ENCODE results near the gene MLIP. TPM values are rescaled to one million over a fixed set of nuclear protein-coding genes. Genes with fewer than 3 reads are reported as not detected.

The MLIP gene
- polyA plus RNA-seq, 2 of the 4 experiments (the other 2 are of a cell fraction): 0.08 TPM; not detected in 1

DNA sequence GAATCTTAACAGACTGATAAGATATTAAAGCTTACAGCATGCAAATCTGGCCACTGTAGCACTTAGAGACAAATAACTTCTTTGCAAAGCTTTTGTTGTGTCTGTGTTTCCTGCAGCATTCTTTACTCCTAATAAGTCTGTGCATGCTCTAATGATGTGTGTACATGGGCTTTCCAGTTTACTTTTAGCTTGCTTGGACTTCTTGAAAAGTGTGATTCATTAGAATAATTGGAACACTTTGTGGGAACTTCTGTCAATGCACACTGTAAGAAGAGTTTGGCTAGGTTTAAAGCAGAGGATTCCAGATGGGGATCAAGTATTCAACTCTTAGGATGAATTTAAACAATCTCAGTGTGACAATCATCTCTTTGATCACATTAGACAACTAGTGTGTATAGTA, 174.9 kb downstream of the MLIP start:
- peaks cover 12% of the 10 kb centered on the region; the same call in 2 of the 3 replicates for H3K4me1 ChIP-seq
- no peak for TF ChIP-seq MYC (IDR thresholded peaks at IDR 0.05; ENCODE audit: borderline replicate concordance, low read length)
- TF ChIP-seq MAFK (IDR thresholded peaks at IDR 0.05; ENCODE audit: partially characterized antibody): no peak
- TF ChIP-seq FOSB (CRISPR knock-in tag; IDR thresholded peaks at IDR 0.05): no peak
- TF ChIP-seq CHD2 (IDR thresholded peaks at IDR 0.05; ENCODE audit: low read length, partially characterized antibody): no peak
- TF ChIP-seq, protein P1, sequence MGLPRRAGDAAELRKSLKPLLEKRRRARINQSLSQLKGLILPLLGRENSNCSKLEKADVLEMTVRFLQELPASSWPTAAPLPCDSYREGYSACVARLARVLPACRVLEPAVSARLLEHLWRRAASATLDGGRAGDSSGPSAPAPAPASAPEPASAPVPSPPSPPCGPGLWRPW (IDR thresholded peaks at IDR 0.05): no peak
- TF ChIP-seq, protein P2, sequence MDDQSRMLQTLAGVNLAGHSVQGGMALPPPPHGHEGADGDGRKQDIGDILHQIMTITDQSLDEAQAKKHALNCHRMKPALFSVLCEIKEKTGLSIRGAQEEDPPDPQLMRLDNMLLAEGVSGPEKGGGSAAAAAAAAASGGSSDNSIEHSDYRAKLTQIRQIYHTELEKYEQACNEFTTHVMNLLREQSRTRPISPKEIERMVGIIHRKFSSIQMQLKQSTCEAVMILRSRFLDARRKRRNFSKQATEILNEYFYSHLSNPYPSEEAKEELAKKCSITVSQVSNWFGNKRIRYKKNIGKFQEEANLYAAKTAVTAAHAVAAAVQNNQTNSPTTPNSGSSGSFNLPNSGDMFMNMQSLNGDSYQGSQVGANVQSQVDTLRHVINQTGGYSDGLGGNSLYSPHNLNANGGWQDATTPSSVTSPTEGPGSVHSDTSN (IDR thresholded peaks at IDR 0.05): no peak
- TF ChIP-seq ZSCAN20 (CRISPR knock-in tag; IDR thresholded peaks at IDR 0.05): no peak
- no peak for TF ChIP-seq CBX2 (IDR thresholded peaks at IDR 0.05; ENCODE audit: borderline replicate concordance, low read depth)
- TF ChIP-seq GATA3 (IDR thresholded peaks at IDR 0.05; ENCODE audit: borderline replicate concordance): no peak
- no peak for TF ChIP-seq ATOH8 (CRISPR knock-in tag; IDR thresholded peaks at IDR 0.05; ENCODE audit: low read depth)
- no peak for TF ChIP-seq ZNF302 (CRISPR knock-in tag; IDR thresholded peaks at IDR 0.05)
- TF ChIP-seq HMGXB4 (CRISPR knock-in tag; IDR thresholded peaks at IDR 0.05; ENCODE audit: borderline replicate concordance): no peak
- no peak for TF ChIP-seq RAD21 (conservative IDR thresholded peaks at IDR 0.05 in 1 of 2, IDR thresholded peaks at IDR 0.05 in 1 of 2)
- no peak for TF ChIP-seq RFX5 (IDR thresholded peaks at IDR 0.05)
- TF ChIP-seq HOXB5 (CRISPR knock-in tag; IDR thresholded peaks at IDR 0.05): no peak
- FAIRE-seq (no peak), DNase-seq (ENCODE audit: low read depth in 1 of 2, low spot score in 1 of 2) (no peak), ATAC-seq (no peak)
- H3K4me2 ChIP-seq: no peak overlapping the region
- no peaks in the 10 kb centered on the region for H3K9me3 ChIP-seq
- H3K27ac ChIP-seq: no peak overlapping the region
- POLR2A ChIA-PET: no interaction called here
- no peak overlapping the region for H3K4me3 ChIP-seq
- CTCF ChIA-PET: interaction anchor here (1.2 kb wide), 1 partner anchor 18 kb away, joined by 4 read pairs; no protein-coding TSS in a partner anchor

- Histone ChIP-seq H3K4me3 (no peak overlapping the region), H3K9me3 (no peaks in the 10 kb centered on the region), H3K4me1 (no peaks in the 10 kb centered on the region), H3K4me2 (no peak overlapping the region), H3K27ac (no peak overlapping the region)
- ChIA-PET CTCF (no interaction called here), POLR2A (no interaction called here)
- no peak for ATAC-seq
- TF ChIP-seq, protein P3, sequence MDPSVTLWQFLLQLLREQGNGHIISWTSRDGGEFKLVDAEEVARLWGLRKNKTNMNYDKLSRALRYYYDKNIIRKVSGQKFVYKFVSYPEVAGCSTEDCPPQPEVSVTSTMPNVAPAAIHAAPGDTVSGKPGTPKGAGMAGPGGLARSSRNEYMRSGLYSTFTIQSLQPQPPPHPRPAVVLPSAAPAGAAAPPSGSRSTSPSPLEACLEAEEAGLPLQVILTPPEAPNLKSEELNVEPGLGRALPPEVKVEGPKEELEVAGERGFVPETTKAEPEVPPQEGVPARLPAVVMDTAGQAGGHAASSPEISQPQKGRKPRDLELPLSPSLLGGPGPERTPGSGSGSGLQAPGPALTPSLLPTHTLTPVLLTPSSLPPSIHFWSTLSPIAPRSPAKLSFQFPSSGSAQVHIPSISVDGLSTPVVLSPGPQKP (IDR thresholded peaks at IDR 0.05; ENCODE audit: low read depth, low read length): no peak
- no peak for TF ChIP-seq CEBPB (IDR thresholded peaks at IDR 0.05)
- no peak for TF ChIP-seq HEYL (CRISPR knock-in tag; IDR thresholded peaks at IDR 0.05)
- TF ChIP-seq BCL3 (IDR thresholded peaks at IDR 0.05): no peak
- TF ChIP-seq RAD21 (conservative IDR thresholded peaks at IDR 0.05 in 1 of 2, IDR thresholded peaks at IDR 0.05 in 1 of 2): no peak
- TF ChIP-seq, protein P1 (IDR thresholded peaks at IDR 0.05): no peak
- no peak for TF ChIP-seq ZC3H11A (IDR thresholded peaks at IDR 0.05)
- TF ChIP-seq TP53 (CRISPR knock-in tag; IDR thresholded peaks at IDR 0.05): no peak
- TF ChIP-seq HOXB13 (CRISPR knock-in tag; IDR thresholded peaks at IDR 0.05; ENCODE audit: low read depth): no peak
- FAIRE-seq: no peak
- 77% methylated on average over 1 of the region's 2 CpGs for WGBS (ENCODE audit: missing lambda C conversion rate)
- DNase-seq (ENCODE audit: low read depth in 1 of 2, low spot score in 1 of 2): no peak
These were observed 177.2 kb downstream of the MLIP start for GRCh38 chr6:54288474-54288873.
